SK-N-SH treated with all-trans-retinoic acid at 6 μM for 48 hours (cell line): ENCODE results near the gene TOP1.
A peak's percentile ranks its signal among the peaks of the same experiment; 100 is the strongest.

Experiments
- ATAC-seq: fragments of 200-7000 bp; cut with Tn5 transposase; 3 replicates; pipeline ENCODE4 v1.9.1; 2020; ENCODE audit warnings: mild to moderate bottlenecking, moderate library complexity
- ARNTL ChIP-seq: fragments of 450-650 bp; formaldehyde crosslinking; IDR thresholded peaks from 2 replicates; pipeline ENCODE4 v1.5.0; 2020; ENCODE audit warnings: low read depth, mild to moderate bottlenecking, moderate library complexity, borderline replicate concordance
- BACH2 ChIP-seq: fragments of 250-450 bp; sonication (Bioruptor Pico); IDR thresholded peaks from 2 replicates; pipeline ENCODE4 v1.9.0; 2021; ENCODE audit warnings: mild to moderate bottlenecking, borderline replicate concordance
- ESRRG ChIP-seq: fragments of 250-450 bp; sonication (Bioruptor Pico); IDR thresholded peaks from 2 replicates; pipeline ENCODE4 v1.6.1; 2021; ENCODE audit warnings: mild to moderate bottlenecking
- GLIS3 ChIP-seq: fragments of 250-450 bp; sonication (Bioruptor Pico); IDR thresholded peaks from 2 replicates; pipeline ENCODE4 v1.5.0; 2020; ENCODE audit warnings: mild to moderate bottlenecking, moderate library complexity
- ISL1 ChIP-seq: fragments of 250-450 bp; sonication (Bioruptor Pico); IDR thresholded peaks from 2 replicates; pipeline ENCODE4 v2.1.2; 2022; ENCODE audit warnings: mild to moderate bottlenecking, moderate library complexity
- OSR1 ChIP-seq: fragments of 250-450 bp; sonication (Bioruptor Pico); IDR thresholded peaks from 2 replicates; pipeline ENCODE4 v1.8.0; 2022; ENCODE audit warnings: moderate library complexity, mild to moderate bottlenecking, inconsistent platforms
- PPARA ChIP-seq: fragments of 250-450 bp; sonication (Bioruptor Pico); IDR thresholded peaks from 2 replicates; pipeline ENCODE4 v1.5.0; 2020; ENCODE audit warnings: mild to moderate bottlenecking, borderline replicate concordance
- RARB ChIP-seq: fragments of 250-450 bp; sonication (Bioruptor Pico); IDR thresholded peaks from 2 replicates; pipeline ENCODE4 v1.8.0; 2021; ENCODE audit warnings: mild to moderate bottlenecking, moderate library complexity
- SNAI2 ChIP-seq: fragments of 250-450 bp; sonication (Bioruptor Pico); IDR thresholded peaks from 2 replicates; pipeline ENCODE4 v1.5.0; 2020; ENCODE audit warnings: mild to moderate bottlenecking, moderate library complexity
- TCF4 ChIP-seq: fragments of 250-450 bp; sonication (Bioruptor Pico); IDR thresholded peaks from 2 replicates; pipeline ENCODE4 v1.8.0; 2021; ENCODE audit warnings: mild to moderate bottlenecking, moderate library complexity, borderline replicate concordance
- ZC3H10 ChIP-seq: fragments of 250-450 bp; sonication (Bioruptor Pico); IDR thresholded peaks from 2 replicates; pipeline ENCODE4 v1.5.1; 2021; ENCODE audit warnings: mild to moderate bottlenecking, moderate library complexity
- ZFP3 ChIP-seq: fragments of 250-450 bp; sonication (Bioruptor Pico); IDR thresholded peaks from 2 replicates; pipeline ENCODE4 v1.5.0; 2020; ENCODE audit warnings: mild to moderate bottlenecking, moderate library complexity
- ZFP30 ChIP-seq: fragments of 450-650 bp; formaldehyde crosslinking; IDR thresholded peaks from 2 replicates; pipeline ENCODE4 v1.5.0; 2022; ENCODE audit warnings: mild to moderate bottlenecking, moderate library complexity
- ZNF565 ChIP-seq: fragments of 450-650 bp; formaldehyde crosslinking; conservative IDR thresholded peaks from 2 replicates; pipeline ENCODE4 v1.5.0; 2020; ENCODE audit warnings: low read depth, mild to moderate bottlenecking, moderate library complexity
- ZNF8 ChIP-seq: fragments of 450-650 bp; formaldehyde crosslinking; IDR thresholded peaks from 2 replicates; pipeline ENCODE4 v1.5.0; 2020; ENCODE audit warnings: mild to moderate bottlenecking, moderate library complexity
- TF ChIP-seq, protein P1 (sequence below): fragments of 250-450 bp; sonication (Bioruptor Pico); IDR thresholded peaks from 2 replicates; pipeline ENCODE4 v1.5.1; 2021; ENCODE audit warnings: mild to moderate bottlenecking, moderate library complexity
- TF ChIP-seq, protein P2 (sequence below): fragments of 250-450 bp; sonication (Bioruptor Pico); IDR thresholded peaks from 2 replicates; pipeline ENCODE4 v1.8.0; 2020; ENCODE audit warnings: mild to moderate bottlenecking, moderate library complexity, borderline replicate concordance
- TF ChIP-seq, protein P3 (sequence below): fragments of 250-450 bp; sonication (Bioruptor Pico); IDR thresholded peaks from 2 replicates; pipeline ENCODE4 v1.8.0; 2021; ENCODE audit warnings: low read depth, mild to moderate bottlenecking, moderate library complexity, borderline replicate concordance
- TF ChIP-seq, protein P4 (sequence below): fragments of 250-450 bp; sonication (Bioruptor Pico); IDR thresholded peaks from 2 replicates; pipeline ENCODE4 v1.5.0; 2020; ENCODE audit warnings: mild to moderate bottlenecking, moderate library complexity
- TF ChIP-seq, protein P5 (sequence below): fragments of 250-450 bp; sonication (Bioruptor Pico); IDR thresholded peaks from 2 replicates; pipeline ENCODE4 v1.5.1; 2020; ENCODE audit warnings: low read depth, mild to moderate bottlenecking, moderate library complexity

The TOP1 gene

DNA sequence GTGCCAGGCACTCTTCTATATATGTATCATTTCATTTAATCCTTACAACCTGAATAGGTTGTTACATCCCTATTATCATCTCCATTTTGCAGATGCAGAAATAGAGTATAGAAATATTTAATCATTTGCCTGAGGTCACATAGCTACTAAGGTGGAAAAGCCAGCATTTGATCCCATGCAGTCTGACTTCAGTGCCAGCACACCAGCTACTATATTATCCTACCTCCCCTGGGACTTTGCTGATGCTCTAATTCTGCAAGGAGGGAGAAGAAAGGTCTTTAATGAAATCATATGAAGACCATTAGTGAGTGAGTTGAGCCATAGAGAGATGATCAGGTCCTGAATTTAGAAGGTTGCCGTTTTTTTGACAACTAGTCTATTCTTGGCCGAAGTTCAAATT is 53.7 kb downstream of the TOP1 start:
- TF ChIP-seq, protein P1, sequence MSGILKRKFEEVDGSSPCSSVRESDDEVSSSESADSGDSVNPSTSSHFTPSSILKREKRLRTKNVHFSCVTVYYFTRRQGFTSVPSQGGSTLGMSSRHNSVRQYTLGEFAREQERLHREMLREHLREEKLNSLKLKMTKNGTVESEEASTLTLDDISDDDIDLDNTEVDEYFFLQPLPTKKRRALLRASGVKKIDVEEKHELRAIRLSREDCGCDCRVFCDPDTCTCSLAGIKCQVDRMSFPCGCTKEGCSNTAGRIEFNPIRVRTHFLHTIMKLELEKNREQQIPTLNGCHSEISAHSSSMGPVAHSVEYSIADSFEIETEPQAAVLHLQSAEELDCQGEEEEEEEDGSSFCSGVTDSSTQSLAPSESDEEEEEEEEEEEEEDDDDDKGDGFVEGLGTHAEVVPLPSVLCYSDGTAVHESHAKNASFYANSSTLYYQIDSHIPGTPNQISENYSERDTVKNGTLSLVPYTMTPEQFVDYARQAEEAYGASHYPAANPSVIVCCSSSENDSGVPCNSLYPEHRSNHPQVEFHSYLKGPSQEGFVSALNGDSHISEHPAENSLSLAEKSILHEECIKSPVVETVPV = no peak
- TF ChIP-seq SNAI2 (CRISPR knock-in tag) (no peak), ZNF8 (CRISPR knock-in tag) (no peak), ARNTL (CRISPR knock-in tag) (no peak), ZNF565 (CRISPR knock-in tag) (no peak), OSR1 (CRISPR knock-in tag) (no peak), RARB (no peak), TCF4 (no peak), ZFP3 (CRISPR knock-in tag) (no peak), ISL1 (no peak)
- no peak for ATAC-seq

DNA sequence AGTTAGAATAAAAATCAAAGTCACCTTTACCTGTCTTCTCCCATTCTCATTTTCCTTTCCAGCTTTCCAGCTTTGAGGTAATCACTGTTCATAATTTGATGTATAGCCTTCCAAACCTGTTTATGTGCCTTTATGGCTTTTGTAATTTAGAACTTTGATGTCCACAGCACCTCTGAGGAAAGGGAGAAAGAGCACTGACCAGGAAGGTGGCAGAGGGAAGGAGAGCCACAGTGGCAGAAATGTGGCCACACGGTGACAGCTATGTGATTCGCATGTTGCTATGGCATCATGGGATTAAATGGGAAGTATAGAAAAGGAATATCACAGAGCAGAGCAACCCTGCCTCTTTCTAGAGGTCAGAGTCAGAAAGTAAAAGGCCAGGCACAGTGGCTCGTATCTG is 57.0 kb downstream of the TOP1 start:
- no peak for TF ChIP-seq GLIS3 (CRISPR knock-in tag)
- TF ChIP-seq, protein P2, sequence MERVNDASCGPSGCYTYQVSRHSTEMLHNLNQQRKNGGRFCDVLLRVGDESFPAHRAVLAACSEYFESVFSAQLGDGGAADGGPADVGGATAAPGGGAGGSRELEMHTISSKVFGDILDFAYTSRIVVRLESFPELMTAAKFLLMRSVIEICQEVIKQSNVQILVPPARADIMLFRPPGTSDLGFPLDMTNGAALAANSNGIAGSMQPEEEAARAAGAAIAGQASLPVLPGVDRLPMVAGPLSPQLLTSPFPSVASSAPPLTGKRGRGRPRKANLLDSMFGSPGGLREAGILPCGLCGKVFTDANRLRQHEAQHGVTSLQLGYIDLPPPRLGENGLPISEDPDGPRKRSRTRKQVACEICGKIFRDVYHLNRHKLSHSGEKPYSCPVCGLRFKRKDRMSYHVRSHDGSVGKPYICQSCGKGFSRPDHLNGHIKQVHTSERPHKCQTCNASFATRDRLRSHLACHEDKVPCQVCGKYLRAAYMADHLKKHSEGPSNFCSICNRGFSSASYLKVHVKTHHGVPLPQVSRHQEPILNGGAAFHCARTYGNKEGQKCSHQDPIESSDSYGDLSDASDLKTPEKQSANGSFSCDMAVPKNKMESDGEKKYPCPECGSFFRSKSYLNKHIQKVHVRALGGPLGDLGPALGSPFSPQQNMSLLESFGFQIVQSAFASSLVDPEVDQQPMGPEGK (CRISPR knock-in tag) = no peak
- no peak for ATAC-seq

DNA sequence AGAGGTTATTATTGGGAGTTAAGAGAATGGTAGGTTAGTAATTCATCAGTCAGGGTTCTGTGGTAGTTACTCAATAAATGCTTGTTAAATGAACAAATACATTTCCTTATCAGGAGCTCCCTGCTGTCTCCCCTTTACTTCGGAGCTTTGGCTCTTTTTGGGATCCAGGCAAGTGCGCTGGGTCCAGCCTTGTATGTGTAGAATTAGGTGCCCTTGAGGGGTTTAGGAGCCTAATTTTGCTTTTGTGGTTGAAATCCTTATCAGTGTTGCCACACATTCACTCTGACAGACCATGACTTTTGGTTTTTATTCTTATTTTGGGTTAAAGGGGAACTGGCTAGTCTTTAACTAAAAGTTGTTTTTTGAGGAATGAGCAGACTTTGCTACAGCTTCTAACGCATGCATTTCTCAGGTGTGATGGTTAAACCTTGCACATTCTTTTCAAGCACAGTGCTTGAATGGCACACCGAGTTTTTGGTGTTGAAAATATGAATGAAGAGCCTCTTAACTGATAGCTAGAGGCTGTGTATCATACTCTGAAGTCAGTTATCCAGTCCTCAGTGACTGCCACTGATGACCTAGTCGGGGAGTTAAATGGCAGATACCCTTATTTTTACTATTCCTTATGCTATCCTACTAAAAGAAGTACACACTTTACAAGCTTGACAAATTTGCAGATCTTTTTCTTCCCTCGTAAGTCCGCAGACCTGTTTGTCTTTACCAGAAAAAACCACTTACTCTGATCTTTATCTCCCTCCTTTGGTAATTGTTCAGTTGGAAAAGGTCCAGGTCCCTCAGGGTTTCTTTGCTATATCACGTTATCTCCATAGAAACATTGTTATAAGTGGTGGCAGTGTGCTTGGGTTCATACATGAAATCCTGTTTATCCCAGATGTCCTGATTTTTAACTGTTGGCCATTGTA is 58.0 kb downstream of the TOP1 start:
- ATAC-seq = peak; percentile 84
- peak; percentile 57; the same call in 1 of the 2 replicates for TF ChIP-seq SNAI2 (CRISPR knock-in tag)
- no peak for TF ChIP-seq OSR1 (CRISPR knock-in tag)
- TF ChIP-seq, protein P3, sequence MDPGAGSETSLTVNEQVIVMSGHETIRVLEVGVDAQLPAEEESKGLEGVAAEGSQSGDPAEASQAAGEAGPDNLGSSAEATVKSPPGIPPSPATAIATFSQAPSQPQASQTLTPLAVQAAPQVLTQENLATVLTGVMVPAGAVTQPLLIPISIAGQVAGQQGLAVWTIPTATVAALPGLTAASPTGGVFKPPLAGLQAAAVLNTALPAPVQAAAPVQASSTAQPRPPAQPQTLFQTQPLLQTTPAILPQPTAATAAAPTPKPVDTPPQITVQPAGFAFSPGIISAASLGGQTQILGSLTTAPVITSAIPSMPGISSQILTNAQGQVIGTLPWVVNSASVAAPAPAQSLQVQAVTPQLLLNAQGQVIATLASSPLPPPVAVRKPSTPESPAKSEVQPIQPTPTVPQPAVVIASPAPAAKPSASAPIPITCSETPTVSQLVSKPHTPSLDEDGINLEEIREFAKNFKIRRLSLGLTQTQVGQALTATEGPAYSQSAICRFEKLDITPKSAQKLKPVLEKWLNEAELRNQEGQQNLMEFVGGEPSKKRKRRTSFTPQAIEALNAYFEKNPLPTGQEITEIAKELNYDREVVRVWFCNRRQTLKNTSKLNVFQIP (CRISPR knock-in tag) = no peak
- TF ChIP-seq BACH2 (CRISPR knock-in tag) = no peak
- TF ChIP-seq ESRRG (CRISPR knock-in tag) = no peak
- TF ChIP-seq PPARA (CRISPR knock-in tag) = 0 out of 2 replicates have a peak, but pooled peaks have one; percentile 13
- no peak; the same call in 1 of the 2 replicates for TF ChIP-seq ARNTL (CRISPR knock-in tag)
- TF ChIP-seq, protein P4, sequence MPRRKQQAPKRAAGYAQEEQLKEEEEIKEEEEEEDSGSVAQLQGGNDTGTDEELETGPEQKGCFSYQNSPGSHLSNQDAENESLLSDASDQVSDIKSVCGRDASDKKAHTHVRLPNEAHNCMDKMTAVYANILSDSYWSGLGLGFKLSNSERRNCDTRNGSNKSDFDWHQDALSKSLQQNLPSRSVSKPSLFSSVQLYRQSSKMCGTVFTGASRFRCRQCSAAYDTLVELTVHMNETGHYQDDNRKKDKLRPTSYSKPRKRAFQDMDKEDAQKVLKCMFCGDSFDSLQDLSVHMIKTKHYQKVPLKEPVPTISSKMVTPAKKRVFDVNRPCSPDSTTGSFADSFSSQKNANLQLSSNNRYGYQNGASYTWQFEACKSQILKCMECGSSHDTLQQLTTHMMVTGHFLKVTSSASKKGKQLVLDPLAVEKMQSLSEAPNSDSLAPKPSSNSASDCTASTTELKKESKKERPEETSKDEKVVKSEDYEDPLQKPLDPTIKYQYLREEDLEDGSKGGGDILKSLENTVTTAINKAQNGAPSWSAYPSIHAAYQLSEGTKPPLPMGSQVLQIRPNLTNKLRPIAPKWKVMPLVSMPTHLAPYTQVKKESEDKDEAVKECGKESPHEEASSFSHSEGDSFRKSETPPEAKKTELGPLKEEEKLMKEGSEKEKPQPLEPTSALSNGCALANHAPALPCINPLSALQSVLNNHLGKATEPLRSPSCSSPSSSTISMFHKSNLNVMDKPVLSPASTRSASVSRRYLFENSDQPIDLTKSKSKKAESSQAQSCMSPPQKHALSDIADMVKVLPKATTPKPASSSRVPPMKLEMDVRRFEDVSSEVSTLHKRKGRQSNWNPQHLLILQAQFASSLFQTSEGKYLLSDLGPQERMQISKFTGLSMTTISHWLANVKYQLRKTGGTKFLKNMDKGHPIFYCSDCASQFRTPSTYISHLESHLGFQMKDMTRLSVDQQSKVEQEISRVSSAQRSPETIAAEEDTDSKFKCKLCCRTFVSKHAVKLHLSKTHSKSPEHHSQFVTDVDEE (CRISPR knock-in tag) = peak; percentile 34; the same call in 1 of the 2 replicates
- TF ChIP-seq ZC3H10 = no peak
- TF ChIP-seq TCF4 = peak; percentile 86
- no peak for TF ChIP-seq ZNF8 (CRISPR knock-in tag)
- TF ChIP-seq ISL1 = peak; percentile 98
- TF ChIP-seq, protein P5, sequence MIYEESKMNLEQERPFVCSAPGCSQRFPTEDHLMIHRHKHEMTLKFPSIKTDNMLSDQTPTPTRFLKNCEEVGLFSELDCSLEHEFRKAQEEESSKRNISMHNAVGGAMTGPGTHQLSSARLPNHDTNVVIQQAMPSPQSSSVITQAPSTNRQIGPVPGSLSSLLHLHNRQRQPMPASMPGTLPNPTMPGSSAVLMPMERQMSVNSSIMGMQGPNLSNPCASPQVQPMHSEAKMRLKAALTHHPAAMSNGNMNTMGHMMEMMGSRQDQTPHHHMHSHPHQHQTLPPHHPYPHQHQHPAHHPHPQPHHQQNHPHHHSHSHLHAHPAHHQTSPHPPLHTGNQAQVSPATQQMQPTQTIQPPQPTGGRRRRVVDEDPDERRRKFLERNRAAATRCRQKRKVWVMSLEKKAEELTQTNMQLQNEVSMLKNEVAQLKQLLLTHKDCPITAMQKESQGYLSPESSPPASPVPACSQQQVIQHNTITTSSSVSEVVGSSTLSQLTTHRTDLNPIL (CRISPR knock-in tag) = 0 out of 2 replicates have a peak, but pooled peaks have one; percentile 6
- TF ChIP-seq ZFP30 = 0 out of 2 replicates have a peak, but pooled peaks have one; percentile 8
- TF ChIP-seq, all 23 proteins: peak for 7
